H9 (cell line): ENCODE measurements around the gene STAT3. TPM values are rescaled to one million over a fixed set of nuclear protein-coding genes. Genes with fewer than 3 reads are reported as not detected.

Source experiments
- DNase-seq: peaks from one replicate; pipeline ENCODE4 v3.0.0-alpha.2; 2017
- H2AFZ ChIP-seq: one replicate; pipeline ENCODE4 v1.6.1; 2013; ENCODE audit warnings: mild to moderate bottlenecking, low read length, control low read depth, moderate library complexity
- H2AK5ac ChIP-seq: 2 replicates; pipeline ENCODE4 v1.6.1; 2013; ENCODE audit warnings: low read length, control low read depth, mixed read lengths; ENCODE audit not compliant: insufficient read length
- H2BK120ac ChIP-seq: one replicate; pipeline ENCODE4 v1.6.1; 2013; ENCODE audit warnings: low read depth, mild to moderate bottlenecking, low read length, control low read depth, inconsistent platforms; ENCODE audit not compliant: poor library complexity, severe bottlenecking
- H2BK12ac ChIP-seq: 2 replicates; pipeline ENCODE4 v1.6.1; 2013; ENCODE audit warnings: low read length, control low read depth, mixed read lengths, low read depth; ENCODE audit not compliant: insufficient read length
- H2BK15ac ChIP-seq: 2 replicates; pipeline ENCODE4 v1.6.1; 2013; ENCODE audit warnings: low read depth, low read length, control low read depth
- H2BK20ac ChIP-seq: one replicate; pipeline ENCODE4 v1.6.1; 2013; ENCODE audit warnings: low read depth, mild to moderate bottlenecking, low read length, control low read depth, inconsistent platforms; ENCODE audit not compliant: poor library complexity, severe bottlenecking
- H2BK5ac ChIP-seq: 2 replicates; pipeline ENCODE4 v1.6.1; 2013; ENCODE audit warnings: low read length, control low read depth, mixed read lengths; ENCODE audit not compliant: insufficient read length
- H3K14ac ChIP-seq: 2 replicates; pipeline ENCODE4 v1.6.1; 2013; ENCODE audit warnings: low read length, control low read depth; ENCODE audit not compliant: insufficient read depth
- H3K18ac ChIP-seq: 2 replicates; pipeline ENCODE4 v1.6.1; 2013; ENCODE audit warnings: low read depth, mild to moderate bottlenecking, mixed read lengths, low read length, control low read depth; ENCODE audit not compliant: insufficient read length
- H3K23ac ChIP-seq: 2 replicates; pipeline ENCODE4 v1.6.1; 2013; ENCODE audit warnings: low read length, control low read depth, mixed read lengths, low read depth; ENCODE audit not compliant: insufficient read length
- H3K23me2 ChIP-seq: 2 replicates; pipeline ENCODE4 v1.6.1; 2013; ENCODE audit warnings: low read depth, mild to moderate bottlenecking, mixed read lengths, low read length, control low read depth; ENCODE audit not compliant: insufficient read length, poor library complexity, severe bottlenecking
- H3K27ac ChIP-seq: 2 replicates; pipeline ENCODE4 v1.5.1; 2013; ENCODE audit warnings: low read length, control low read depth, mixed read lengths, low read depth; ENCODE audit not compliant: insufficient read length
- H3K27me3 ChIP-seq: 2 replicates; pipeline ENCODE4 v1.6.1; 2013; ENCODE audit warnings: low read length, control low read depth, inconsistent platforms; ENCODE audit not compliant: insufficient read depth
- H3K4ac ChIP-seq: 2 replicates; pipeline ENCODE4 v1.6.1; 2013; ENCODE audit warnings: low read depth, mild to moderate bottlenecking, control low read depth, inconsistent platforms, low read length, moderate library complexity
- H3K4me1 ChIP-seq: 2 replicates; pipeline ENCODE4 v1.6.1; 2013; ENCODE audit warnings: low read length, control low read depth, inconsistent platforms; ENCODE audit not compliant: insufficient read depth
- H3K4me2 ChIP-seq: 2 replicates; pipeline ENCODE4 v1.6.1; 2013; ENCODE audit warnings: low read length, control low read depth, mixed read lengths; ENCODE audit not compliant: insufficient read length, insufficient read depth
- H3K56ac ChIP-seq: 2 replicates; pipeline ENCODE4 v1.6.1; 2013; ENCODE audit warnings: low read depth, mild to moderate bottlenecking, mixed read lengths, low read length, control low read depth; ENCODE audit not compliant: insufficient read length
- H3K79me1 ChIP-seq: 2 replicates; pipeline ENCODE4 v1.6.1; 2013; ENCODE audit warnings: low read depth, mild to moderate bottlenecking, moderate library complexity, low read length, control low read depth, inconsistent platforms; ENCODE audit not compliant: insufficient read depth, poor library complexity, severe bottlenecking
- H3K79me2 ChIP-seq: 2 replicates; pipeline ENCODE4 v1.6.1; 2013; ENCODE audit warnings: low read length, control low read depth, inconsistent platforms; ENCODE audit not compliant: insufficient read depth
- H3K9ac ChIP-seq: 2 replicates; pipeline ENCODE4 v1.6.1; 2013; ENCODE audit warnings: low read length, control low read depth, mixed read lengths; ENCODE audit not compliant: insufficient read length; ENCODE audit errors: extremely low read depth
- H3K9me3 ChIP-seq: one replicate; pipeline ENCODE4 v1.6.1; 2013; ENCODE audit warnings: low read depth, low read length, inconsistent platforms; ENCODE audit not compliant: control insufficient read depth
- H3T11ph ChIP-seq: one replicate; pipeline ENCODE4 v1.6.1; 2013; ENCODE audit warnings: mild to moderate bottlenecking, low read length, control low read depth, inconsistent platforms
- H4K20me1 ChIP-seq: one replicate; pipeline ENCODE4 v1.6.1; 2013; ENCODE audit not compliant: control insufficient read depth, insufficient read length, insufficient read depth
- H4K5ac ChIP-seq: 2 replicates; pipeline ENCODE4 v1.6.1; 2013; ENCODE audit warnings: low read depth, mild to moderate bottlenecking, mixed read lengths, low read length, control low read depth; ENCODE audit not compliant: insufficient read length
- H4K8ac ChIP-seq: replicated peaks from 2 replicates; pipeline ENCODE4 v1.6.1; 2013; ENCODE audit warnings: low read length, control low read depth, mixed read lengths, low read depth; ENCODE audit not compliant: insufficient read length
- H4K91ac ChIP-seq: 2 replicates; pipeline ENCODE4 v1.6.1; 2013; ENCODE audit warnings: low read depth, mild to moderate bottlenecking, moderate library complexity, mixed read lengths, low read length, control low read depth; ENCODE audit not compliant: insufficient read length
- H3K27ac Mint-ChIP-seq, 3 experiments: 2 replicates in 2 of 3; 3 replicates in 1 of 3; pipeline ENCODE4 v1.8.0; 2020 to 2021; ENCODE audit warnings: mixed read lengths in 3 of 3, mild to moderate bottlenecking in 1 of 3, moderate library complexity in 1 of 3
- H3K27me3 Mint-ChIP-seq: 2 replicates; pipeline ENCODE4 v1.8.0; 2021; ENCODE audit warnings: low read depth, mild to moderate bottlenecking, moderate library complexity, mixed read lengths
- H3K36me3 Mint-ChIP-seq, 3 experiments: 2 replicates in 2 of 3; 3 replicates in 1 of 3; pipeline ENCODE4 v1.8.0; 2020 to 2021; ENCODE audit warnings: low read depth in 3 of 3, mixed read lengths in 3 of 3; ENCODE audit not compliant: insufficient read depth in 1 of 3
- H3K4me1 Mint-ChIP-seq, 2 experiments: 2 replicates each; pipeline ENCODE4 v1.8.0; 2020; ENCODE audit warnings: mixed read lengths in 2 of 2
- H3K4me3 Mint-ChIP-seq, 2 experiments: 2 replicates in 1 of 2; 3 replicates in 1 of 2; pipeline ENCODE4 v1.8.0; 2020 to 2021; ENCODE audit warnings: mild to moderate bottlenecking in 2 of 2, mixed read lengths in 2 of 2, moderate library complexity in 1 of 2
- H3K9me3 Mint-ChIP-seq, 2 experiments: 2 replicates in 1 of 2; 3 replicates in 1 of 2; pipeline ENCODE4 v1.8.0; 2020; ENCODE audit warnings: mild to moderate bottlenecking in 2 of 2, mixed read lengths in 2 of 2, moderate library complexity in 1 of 2
- CTCF ChIP-seq: fragments of 200-600 bp; sonication (generic); conservative IDR thresholded peaks from 3 replicates; pipeline ENCODE4 v1.8.0; 2021; ENCODE audit warnings: antibody characterized with exemption, mild to moderate bottlenecking
- WGBS: extraction: QIAGEN DNeasy Blood & Tissue Kit; methylation state at CpG from one replicate; pipeline ENCODE4 v1.1.7; 2013; ENCODE audit warnings: missing lambda C conversion rate, low lambda C conversion rate, mixed read lengths; ENCODE audit not compliant: insufficient read length; ENCODE audit errors: extremely low coverage; 5-methylcytosine and 5-hydroxymethylcytosine counted together
- total RNA-seq: library from RNA; stranded (reverse); gene quantifications from 2 replicates; pipeline ENCODE4 v1.2.1, GENCODE V29; 2021

The STAT3 gene
- total RNA-seq, 1 experiment from 2014 or later = 83.2 TPM

DNA sequence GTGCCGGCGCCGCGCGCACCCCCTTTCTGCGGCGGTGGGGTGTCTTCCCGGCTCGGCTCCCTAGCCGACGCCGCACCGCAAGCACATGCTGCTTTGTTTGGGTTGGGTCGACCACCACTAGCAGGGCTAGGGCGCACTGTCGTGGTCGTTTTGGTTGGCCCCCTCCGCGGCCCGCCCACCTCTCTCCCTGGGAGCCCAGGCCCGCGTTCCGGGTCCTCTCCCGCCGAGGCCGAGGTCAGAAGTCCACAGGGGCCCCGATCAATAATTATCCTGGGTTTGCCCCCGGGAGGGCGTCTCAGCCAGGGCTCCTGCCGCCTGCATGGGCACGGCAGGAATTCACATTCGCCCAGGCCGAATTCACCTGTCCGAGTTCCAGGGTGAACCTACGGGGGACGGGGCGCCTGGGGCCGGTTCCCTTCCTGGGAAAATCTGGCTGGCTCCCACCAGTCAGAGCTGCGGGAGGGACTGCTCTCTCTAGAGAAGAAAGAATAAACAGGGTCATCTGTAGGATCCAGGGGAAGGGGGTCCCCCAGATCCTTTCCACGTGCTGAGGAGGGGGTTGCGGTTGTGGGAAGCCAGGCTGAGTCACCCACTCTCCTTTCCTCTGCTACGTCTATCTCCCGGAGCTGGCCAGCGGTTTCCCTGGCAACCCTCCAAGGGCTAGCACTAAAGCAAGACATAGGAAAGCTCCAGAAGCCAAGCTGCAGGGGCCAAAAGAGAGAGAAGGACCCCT is 111.5 kb downstream of the STAT3 start:
- H3K23ac ChIP-seq = no peak overlapping the region
- peaks cover 48 to 50% of the 10 kb centered on the region in 2 experiments for H3K4me1 Mint-ChIP-seq
- no peak overlapping the region for H2BK12ac ChIP-seq
- no peak overlapping the region for H4K91ac ChIP-seq
- H4K20me1 ChIP-seq = no peaks in the 10 kb centered on the region
- TF ChIP-seq CTCF = no peak
- no peak overlapping the region for H2AK5ac ChIP-seq
- H3K27me3 ChIP-seq = no peaks in the 10 kb centered on the region
- no peak overlapping the region for H4K8ac ChIP-seq
- H3K9me3 Mint-ChIP-seq = no peaks in the 10 kb centered on the region; a peak in 1 of 5 replicates
- H3K14ac ChIP-seq = peak overlapping the region; percentile 66
- H4K5ac ChIP-seq = no peak overlapping the region
- H3K4me2 ChIP-seq = peak overlapping the region; percentile 65
- no peak overlapping the region for H2BK15ac ChIP-seq
- peak overlapping the region; percentile 68 for H3K18ac ChIP-seq
- H3K4ac ChIP-seq = no peak overlapping the region; the same call in 1 of the 2 replicates
- no peak overlapping the region for H3T11ph ChIP-seq
- peak overlapping the region; percentile 74 for H2BK120ac ChIP-seq
- peak; percentile 69 for DNase-seq
- no peak overlapping the region for H2BK5ac ChIP-seq
- H3K9ac ChIP-seq = peak overlapping the region; percentile 1
- peaks cover 4% of the 10 kb centered on the region for H3K27me3 Mint-ChIP-seq
- H3K79me1 ChIP-seq = no peaks in the 10 kb centered on the region
- H3K4me3 Mint-ChIP-seq = peak overlapping the region; percentile 78 to 90
- peaks cover 9% of the 10 kb centered on the region for H3K4me1 ChIP-seq
- no peak overlapping the region for H3K27ac ChIP-seq
- peaks cover 12% of the 10 kb centered on the region for H3K23me2 ChIP-seq
- H2AFZ ChIP-seq = no peak overlapping the region
- no CpG with 5 or more reads among the region's 44 CpGs for WGBS
- no peak overlapping the region for H2BK20ac ChIP-seq
- peak overlapping the region in 2 of 3 experiments; percentile 54 to 83; a peak in 2 of 7 replicates for H3K27ac Mint-ChIP-seq
- H3K56ac ChIP-seq = no peak overlapping the region
- peaks cover 4% of the 10 kb centered on the region; the same call in 1 of the 2 replicates for H3K79me2 ChIP-seq
- H3K9me3 ChIP-seq = no peaks in the 10 kb centered on the region
- no peaks in the 10 kb centered on the region; a peak in 2 of 7 replicates for H3K36me3 Mint-ChIP-seq
